ENCODE results near the gene AHNAK.
"Not testable (repeated sequence)": the region's sequence is repeated elsewhere in the genome, so short reads cannot be mapped to it uniquely, and the experiment has no call there.

The AHNAK gene

DNA sequence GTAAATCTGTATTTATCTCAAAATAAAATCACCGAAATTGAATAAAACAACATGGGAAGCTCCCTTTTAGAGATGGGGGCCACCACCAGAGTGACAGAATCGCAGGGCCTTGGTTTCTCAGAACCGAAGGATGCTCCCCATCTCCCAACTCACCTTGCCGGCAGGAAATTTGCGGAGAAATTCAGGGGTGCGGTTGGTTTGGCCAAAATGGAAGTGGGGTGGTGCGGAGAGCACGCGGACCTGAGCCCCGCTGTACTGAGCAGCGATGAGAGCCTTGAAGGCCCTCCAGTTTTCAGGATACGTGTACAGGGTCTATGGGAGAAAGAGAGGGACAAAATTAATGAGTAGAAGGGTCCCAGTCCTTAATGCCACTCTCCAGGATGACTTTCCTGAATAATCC, 25.8 kb upstream of the AHNAK start:
- DNase-seq (ENCODE audit: low spot score): no peak

DNA sequence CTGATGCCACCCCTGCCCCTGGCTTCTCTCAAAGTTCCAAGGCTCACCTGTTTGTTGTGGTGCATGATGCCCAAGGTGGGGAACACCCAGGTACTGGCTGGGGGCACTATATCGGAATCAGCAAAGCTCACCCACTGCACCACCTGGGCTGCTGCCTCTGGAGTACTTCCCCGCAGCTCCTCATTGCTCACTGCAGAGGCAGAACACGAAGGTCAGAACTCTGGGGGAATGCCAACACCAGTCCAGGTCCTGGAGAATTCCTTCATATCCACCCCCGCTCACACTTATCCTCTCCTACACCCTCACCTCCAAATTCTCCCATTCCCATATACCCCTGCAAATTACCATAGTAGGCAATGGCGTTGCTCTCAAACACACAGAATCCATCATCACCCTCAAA, 24.9 kb upstream of the AHNAK start:
- not testable (repeated sequence) for DNase-seq (ENCODE audit: low spot score)

DNA sequence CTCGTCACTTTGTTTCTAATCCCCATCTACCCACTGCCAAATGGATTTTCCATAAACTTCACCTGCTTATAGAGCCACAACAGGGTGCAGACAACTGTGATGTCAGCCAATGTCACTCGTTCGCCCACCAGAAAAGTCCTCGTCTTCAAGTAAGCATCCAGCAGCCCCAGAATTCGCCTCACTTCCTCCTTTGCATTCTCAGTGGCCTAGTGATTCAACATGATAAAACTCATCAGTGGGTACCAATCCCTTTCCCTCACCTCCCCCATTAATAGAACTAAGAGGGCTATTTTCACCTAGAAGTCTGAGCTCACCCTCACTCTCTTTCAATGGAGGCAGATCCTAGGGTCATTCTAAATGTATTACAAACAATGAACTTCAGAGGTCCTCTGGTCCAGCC, 24.3 kb upstream of the AHNAK start:
- not testable (repeated sequence) for DNase-seq (ENCODE audit: low spot score)

DNA sequence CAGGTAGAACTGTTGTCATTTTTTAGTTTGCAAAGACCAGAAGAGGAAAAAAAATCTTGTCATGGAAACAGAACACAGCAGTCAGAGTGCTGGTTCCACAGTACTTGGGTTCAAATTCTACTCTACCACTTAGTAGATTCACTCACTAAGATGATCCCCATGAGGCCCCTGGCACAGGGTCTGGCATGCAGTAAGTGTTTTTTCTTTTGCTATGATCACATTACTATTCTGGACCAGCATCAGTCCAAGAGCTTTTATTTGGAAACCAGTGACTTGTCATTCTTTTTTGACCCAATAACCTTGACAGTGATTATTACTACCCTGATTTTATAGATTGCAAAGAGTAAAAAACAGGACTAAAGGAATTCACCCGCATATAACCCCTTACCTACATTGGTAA, 23.0 kb upstream of the AHNAK start:
- DNase-seq (ENCODE audit: low spot score): no peak

DNA sequence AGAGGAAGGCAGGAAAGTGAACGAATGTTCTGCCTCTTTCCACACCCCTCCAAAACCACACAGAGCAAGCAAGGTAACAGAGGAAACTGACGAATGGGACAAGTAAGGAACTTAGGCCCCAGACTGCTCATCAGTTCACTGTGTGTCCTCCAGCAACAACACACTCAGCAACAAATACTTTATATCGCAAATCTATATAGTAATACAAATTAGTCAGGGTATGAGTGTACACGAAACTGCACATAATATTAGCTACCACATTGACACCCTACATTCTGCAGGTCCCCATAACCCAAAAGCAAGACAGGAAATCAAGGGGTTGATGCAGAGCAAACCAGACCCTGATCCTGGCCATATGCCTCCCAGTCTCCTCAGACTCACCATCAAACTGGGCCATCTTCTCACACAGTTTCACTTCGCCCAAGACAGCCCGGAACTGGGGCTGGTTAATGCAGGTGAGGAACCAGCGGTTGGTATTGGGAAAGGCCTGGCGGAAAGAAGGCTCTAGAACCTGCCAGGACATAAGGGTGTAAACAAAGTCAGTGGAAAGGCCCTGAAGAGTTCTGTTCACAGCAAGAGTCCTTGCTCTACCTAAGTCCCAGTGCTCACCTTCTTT, 20.5 kb upstream of the AHNAK start:
- no peak for DNase-seq (ENCODE audit: low spot score)

DNA sequence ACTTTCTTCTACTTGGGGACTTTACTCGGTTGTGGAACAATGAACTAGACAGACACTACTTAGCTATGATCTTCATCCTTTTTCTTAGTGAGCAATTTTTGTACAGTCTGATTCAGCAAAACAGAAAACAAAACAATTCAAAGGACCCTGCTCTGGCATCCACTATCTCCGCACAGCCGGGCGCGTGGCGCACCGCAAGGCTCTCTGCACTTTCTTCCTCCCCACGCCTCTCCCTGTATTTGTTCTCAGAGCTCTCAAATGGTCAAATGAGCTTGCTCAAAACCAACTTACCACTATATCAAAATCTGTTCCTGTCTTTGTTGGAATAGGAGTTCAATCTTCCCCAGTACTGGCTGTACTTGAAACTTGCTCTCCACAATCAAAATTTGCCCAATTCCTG, 19.6 kb upstream of the AHNAK start:
- no peak for DNase-seq (ENCODE audit: low spot score)

DNA sequence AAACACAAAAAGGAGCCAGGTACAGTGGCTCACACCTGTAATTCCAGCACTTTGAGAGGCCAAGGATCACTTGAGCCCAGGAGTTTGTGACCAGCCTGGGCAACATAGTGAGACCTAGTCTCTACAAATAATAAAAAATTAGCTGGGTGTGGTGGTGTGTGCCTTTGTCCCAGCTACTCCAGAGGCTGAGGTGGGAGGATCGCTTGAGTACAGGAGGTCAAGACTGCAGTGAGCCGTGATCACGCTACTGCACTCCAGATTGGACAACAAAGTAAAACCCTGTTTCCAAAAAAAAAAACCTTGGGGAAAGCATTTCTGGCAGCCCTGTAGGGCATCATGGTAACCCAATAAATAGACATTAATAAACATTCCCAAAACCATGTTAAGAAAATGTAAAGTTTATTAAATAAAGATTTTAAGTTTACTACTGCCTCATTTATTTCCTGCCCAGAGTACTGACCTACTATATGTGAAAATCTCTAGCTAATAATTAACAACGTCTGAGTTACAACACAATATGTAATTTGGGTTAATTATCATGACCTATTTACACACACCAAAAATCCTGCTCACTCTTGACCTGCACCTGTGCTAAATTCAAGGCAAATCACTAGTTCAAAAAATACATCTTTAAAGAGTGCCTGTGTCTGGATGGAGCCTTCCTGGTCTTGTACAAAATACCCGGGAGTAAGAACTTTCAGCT, 18.6 kb upstream of the AHNAK start:
- no peak for DNase-seq (ENCODE audit: low spot score)

DNA sequence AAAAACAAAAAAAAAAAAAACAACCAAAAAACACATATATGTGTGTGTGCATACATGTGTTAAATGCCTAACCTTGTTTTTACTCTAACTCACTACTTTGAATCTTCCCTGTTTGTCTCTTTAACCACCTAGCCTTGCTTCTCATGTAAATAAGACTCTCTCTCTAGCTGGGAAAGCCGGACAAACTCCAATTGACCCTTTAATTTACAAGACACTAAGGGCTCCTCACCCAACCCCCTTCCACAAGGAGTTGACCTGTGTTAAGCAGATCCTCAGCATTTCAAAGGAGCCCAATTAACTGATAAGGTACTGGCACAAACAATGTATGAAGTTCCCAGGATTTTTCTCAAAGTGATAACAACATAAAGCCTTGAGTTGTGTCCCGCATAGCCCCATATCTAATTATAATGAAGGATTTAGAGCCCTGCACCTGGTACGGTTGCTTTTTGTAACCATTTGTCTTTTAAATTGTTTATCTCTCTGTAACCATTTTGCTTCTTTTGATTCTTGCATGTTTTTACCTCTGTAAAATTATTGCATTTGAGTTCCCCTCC, 15.1 kb upstream of the AHNAK start:
- DNase-seq (ENCODE audit: low spot score): not testable (repeated sequence)

DNA sequence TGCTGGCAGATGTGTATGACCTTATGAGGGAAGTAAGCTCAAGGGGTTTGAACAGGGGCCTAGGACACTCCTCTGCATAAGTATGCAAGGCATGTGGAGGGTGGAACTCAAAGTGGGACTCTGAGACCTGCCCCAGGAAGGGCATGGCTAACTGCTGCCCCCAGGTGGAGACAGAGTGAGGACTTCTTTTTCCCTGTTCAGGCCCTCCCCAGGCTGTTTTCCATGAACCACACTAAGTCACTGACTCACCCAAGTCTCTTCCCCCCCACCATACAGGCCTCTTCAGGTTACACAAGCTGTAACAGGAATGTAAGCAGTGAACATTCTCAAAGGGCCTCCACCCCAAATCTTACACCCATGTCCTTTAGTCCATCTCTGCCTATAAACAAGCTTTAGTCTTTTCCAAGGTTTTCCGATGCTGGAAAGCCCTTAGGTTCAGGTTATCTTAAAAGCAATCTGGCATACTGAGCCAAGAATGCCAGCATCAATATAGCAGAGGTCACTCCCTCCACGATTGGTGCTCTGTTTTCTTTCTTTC, 14.0 kb upstream of the AHNAK start:
- DNase-seq (ENCODE audit: low spot score): peak; percentile 76

DNA sequence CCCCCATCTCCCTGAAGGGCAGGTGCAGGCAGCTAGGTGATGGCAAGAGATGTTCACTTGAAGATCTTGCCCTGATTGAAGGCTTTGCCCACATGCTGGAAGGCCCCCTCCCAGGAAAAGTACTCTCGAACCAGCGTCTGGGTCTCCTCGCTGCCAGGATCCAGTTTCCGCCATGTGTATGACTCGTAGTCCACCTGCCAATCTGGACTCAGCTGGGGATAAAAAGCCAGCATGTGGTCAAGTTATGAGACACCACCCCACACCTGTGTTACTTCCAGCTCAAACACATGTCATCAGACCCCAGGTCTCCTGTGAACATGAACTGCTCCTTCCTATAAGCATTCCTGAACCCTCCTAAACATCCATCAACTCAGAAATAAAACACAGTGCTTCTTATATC, 13.0 kb upstream of the AHNAK start:
- DNase-seq (ENCODE audit: low spot score): not testable (repeated sequence)

DNA sequence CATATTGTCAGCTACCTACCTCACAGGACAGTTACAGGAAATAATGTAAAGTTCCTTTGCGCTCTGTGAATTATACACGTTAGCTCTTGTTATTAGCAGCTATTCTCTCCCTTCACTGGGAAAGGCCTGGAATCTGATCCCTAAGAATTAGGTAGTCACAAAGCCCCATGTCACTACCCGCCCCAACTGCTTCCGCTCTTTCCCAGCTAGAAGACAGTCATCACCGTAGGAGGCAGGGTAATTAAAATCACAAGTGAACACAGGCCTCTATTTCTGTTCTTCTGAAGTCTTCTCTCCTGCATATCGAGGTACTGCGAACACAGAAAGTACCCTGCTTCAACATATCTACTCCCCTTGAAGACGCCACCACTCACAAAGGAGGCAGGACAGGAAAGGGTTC, 12.6 kb upstream of the AHNAK start:
- DNase-seq (ENCODE audit: low spot score): no peak

DNA sequence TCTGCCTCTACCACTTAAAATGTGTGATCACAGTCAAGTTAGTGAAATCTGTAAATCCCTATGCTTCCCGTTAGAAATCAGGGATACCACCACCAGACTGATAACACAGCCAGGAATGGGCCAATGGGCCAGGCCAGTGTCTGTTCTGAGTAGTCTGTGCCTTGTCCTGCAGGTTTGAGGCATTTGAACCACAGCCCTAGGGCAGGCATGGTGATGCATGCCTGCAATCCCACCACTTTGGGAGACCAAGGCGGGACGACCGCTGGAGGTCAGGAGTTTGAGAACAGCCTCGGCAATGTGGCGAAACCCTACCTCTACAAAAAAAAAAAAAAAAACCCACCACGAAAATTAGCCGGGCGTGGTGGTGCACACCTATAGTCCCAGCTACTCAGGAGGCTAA, 12.1 kb upstream of the AHNAK start:
- no peak for DNase-seq (ENCODE audit: low spot score)

DNA sequence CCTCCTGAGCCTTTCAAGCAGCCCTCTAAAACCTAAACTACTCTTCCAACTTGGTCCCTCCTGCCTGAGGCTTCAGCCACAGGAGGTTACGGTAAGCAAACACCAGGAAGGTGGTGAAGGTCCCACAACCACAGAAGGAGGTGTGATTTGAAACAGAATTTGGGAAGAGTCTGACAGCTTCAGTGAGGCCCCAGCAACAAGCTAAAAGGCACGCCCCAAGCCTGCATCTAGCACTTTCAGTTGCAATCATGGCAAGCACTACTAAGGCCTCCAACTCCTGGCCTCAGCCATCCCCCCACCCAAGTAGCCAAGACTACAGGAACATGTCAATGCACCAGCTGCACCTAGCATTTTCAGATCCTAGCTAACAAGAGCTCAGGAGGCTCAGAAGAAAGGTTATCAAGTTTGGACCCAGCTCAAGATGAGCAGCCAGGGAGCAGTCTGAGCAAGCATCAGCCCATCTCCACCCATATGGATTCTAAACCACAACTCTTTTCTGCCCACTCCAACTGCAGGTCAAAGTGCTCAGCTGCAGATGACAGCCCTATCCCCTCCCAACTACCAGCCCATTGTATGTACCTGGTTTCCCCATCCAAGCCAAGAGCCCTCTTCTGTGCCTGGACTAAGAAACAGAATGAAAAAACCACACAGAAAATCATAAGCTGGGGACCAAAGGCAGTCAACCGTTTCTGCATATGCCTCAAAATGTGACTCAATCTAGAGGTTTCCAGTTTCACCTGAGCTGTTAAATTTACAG, 10.4 kb upstream of the AHNAK start:
- DNase-seq (ENCODE audit: low spot score): no peak

DNA sequence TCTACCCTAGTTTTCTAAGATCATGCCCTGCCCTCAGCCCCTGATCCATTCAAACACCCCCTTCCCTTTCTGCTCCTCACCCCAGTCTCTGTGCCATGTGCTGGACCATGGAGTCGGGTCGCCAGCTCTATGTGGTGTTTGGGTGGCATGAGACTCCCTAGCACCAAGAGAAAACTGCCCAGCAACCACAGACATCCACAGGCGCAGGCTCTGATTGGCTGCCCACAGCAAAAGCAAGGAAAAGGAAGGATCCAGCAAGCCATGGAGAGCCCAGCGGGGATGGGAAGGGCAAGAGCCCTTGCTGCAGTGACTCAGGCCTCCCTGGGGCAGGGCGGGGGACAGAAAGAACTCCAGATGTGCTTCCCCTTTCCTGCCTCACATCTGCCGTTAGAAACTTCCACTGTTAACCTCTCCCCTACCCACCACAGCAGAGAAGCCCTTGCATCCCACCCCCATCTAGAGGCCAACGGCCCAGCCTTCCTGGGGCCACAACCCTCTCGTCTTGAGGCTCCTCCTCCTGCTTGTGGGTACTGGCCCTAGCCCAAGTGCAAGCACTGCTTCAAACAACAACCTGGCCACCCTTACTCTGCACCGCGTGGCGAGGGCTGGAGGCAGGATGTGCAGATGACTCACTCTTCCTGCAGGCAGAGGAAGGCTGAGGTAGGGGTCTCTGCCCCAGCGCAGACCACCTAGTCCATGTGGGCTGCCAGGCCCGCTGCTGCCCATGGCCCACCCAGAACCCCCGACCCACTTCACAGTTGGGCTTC, 9.7 kb upstream of the AHNAK start:
- peak; percentile 80 for DNase-seq (ENCODE audit: low spot score)

DNA sequence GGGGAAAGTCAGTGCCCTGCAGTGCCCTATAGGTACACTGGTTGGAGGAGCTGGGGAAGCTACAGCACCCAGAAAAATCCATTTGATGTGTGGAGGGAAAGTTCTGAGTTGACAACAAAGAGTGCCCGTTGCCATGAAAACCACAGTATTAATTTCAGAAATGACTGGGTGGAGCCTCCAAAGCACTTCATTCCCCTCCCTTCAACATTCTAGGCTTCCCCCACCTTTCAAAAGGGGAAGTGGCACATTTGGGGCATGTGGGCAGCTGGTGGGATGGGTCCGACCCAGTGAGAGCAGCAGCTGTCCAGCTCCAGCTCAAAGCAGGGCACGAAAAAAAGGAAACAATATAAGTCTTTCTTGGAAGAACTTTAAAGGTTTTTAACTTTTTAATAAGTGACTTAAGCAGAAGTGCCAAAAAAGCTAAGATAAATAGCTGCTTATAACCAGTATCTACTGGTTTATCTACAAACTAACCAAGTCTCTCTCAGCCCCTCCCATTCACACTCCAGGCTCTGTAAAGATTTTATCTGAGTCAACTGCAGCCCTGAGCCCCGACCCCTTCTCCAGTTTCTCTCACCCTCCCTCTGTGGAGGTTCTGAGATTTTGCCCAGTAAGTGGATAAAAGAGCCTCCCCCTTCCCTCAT, 9.0 kb upstream of the AHNAK start:
- no peak for DNase-seq (ENCODE audit: low spot score)

DNA sequence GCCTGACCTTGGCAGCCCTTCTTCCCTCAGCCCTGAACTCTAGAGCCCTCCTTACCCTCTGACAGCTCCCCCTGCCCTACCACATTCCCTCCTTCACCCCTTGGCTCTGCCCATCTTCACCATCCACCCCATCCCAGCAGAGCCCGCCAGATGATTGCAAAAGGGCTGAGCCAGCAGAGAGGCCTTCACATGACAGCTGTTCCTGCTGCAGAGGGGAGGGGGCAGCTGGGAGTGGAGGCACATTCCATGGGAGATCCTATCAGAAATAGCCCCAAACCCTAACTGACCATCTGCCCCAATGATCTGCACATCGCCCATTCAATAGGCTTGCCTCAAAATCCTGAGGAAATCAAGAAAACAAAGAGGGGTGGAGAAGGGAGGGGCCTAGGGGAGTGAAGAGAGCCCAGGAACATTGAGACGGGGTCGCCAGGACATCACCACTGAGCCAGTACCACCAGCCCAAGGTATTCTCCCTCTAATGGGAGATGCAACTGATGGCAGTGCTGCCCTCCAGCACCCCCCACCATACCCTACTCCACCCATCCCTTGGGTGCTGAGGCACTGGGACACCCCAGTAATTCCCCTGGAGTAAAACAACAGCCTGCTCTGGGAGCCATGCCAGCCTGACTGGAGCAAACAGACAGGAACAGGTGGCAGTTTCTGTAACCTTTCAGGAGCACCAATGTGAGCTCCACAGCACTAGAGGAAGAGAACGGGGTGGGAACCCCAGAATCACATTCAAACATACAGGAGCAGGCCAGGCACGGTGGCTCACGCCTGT, 8.0 kb upstream of the AHNAK start:
- no peak for DNase-seq (ENCODE audit: low spot score)

DNA sequence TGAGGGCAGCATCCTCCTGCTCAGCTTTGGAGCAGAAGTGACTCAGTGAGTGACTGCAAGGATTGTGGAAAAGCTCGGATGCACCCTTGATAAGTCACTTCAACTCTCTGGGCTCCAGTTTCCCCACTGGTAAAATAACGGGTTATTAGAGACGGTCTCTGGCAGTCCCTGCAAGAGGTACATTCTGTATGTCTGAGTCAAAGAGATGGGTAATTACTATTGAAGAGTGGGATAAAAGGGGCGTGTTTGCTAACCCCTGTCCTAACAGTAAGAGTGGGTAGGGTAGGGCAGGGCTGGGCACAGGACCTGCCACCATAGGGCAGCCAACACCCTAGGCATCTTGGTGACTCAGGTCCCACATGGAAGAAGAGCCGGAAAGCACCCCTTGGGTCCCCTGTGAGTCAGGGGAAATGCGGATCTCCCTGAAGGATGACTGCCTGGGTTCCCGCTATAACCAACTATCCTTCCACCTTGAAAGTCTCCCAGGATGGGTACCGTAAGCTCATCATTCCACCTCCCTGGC, 7.3 kb upstream of the AHNAK start:
- no peak for DNase-seq (ENCODE audit: low spot score)

DNA sequence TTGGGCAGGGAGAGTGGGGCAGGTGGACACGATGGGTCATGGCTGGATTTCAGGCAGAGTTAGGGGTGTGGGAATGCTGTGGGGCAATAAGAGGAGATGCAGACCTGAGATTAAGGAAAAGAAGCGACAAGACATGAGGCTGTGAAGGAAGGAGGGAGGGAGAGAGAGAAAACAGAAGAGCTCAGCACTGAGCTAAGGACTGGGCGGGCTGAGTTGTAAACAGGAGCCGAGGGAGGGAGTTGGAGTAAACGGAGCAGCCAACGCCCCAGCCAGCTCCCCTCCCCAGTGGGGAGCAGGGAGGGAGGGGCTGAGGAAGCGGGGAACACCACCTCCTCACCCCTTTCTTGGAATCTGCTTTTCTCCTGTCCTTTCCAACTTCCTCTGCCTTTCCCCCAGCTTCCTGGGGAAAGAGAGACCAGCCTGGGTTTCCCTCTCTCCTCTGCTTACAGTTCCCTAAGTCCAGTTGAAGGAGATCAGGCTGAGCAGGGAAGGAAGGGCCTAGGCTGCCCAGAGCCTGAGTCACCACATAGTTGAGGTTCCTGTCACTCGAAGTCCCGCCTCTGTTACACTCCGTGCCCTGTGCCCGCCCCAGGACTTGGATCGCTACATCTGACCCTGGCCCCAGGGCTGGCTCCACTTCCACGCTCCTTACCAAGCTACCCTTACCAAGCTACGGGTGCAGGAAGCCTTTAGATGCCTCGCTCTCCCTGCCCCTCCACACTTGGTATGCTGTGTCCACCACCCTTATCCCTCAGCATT, 6.7 kb upstream of the AHNAK start:
- DNase-seq (ENCODE audit: low spot score): peak; percentile 64

DNA sequence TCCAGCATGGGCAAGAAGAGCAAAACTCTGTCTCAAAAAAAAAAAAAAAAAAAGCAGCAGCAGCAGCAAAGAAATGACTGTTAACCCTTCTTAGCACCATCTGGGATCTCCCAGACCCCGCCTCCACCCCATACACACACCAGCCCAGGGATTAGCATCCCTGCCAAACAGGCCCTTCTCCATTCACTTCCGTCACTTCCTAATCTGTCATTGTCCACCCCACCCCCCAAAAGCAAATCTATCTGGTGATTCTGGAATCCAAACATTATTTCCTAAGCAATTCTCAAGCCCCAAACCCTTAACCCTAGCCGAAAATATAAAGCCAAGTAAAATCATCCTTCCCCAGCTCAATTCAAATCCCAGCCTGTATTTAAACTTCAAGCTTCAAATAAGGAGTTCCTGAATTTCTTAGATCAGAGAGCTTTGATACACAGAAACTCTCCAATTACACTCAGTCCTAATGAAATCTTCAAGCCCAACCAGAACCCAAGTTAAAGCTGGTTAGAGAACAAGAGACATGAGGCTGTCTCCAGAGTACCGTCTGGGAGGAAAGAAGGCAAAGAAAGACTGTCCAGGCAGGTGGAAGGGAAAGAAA, 6.0 kb upstream of the AHNAK start:
- no peak for DNase-seq (ENCODE audit: low spot score)
